IMR-90 (cell line): ENCODE results near the gene WNT7A. TPM values are rescaled to one million over a fixed set of nuclear protein-coding genes. Genes with fewer than 3 reads are reported as not detected.

ENCODE experiments used
- ATAC-seq: fragments of 200-7000 bp; cut with Tn5 transposase; 2 replicates; pipeline ENCODE4 v1.9.1; 2020; ENCODE audit warnings: low read depth, mild to moderate bottlenecking, moderate library complexity
- BruUV-seq: library from RNA; stranded (reverse); fragments of 400-500 nt; replicated peaks from 2 replicates; lab custom pipeline; 2021; lab: Mats Ljungman, UMichigan
- CTCF ChIA-PET: fragments of 300-600 bp; formaldehyde crosslinking; extraction: SDS; loops from one replicate; lab custom pipeline; 2021; ENCODE audit warnings: antibody characterized with exemption; lab: Yijun Ruan, JAX
- POLR2A ChIA-PET: fragments of 300-600 bp; sonication (Branson Sonifier 250); formaldehyde crosslinking; loops from one replicate; lab custom pipeline; 2022; ENCODE audit warnings: antibody characterized with exemption; ENCODE audit not compliant: unreplicated experiment; lab: Charles Lee
- DNase-seq: peaks from one replicate; pipeline ENCODE4 v3.0.0; 2013
- H2AFZ ChIP-seq: replicated peaks from 2 replicates; pipeline ENCODE3; 2013; ENCODE audit warnings: low read length, mild to moderate bottlenecking; ENCODE audit not compliant: poor library complexity
- H2AK5ac ChIP-seq: 2 replicates; pipeline ENCODE4 v1.6.1; 2013; ENCODE audit warnings: low read depth, low read length, inconsistent platforms
- H2AK9ac ChIP-seq: replicated peaks from 2 replicates; pipeline ENCODE3; 2013; ENCODE audit warnings: mild to moderate bottlenecking, low read depth, low read length, moderate library complexity; ENCODE audit not compliant: poor library complexity
- H2BK120ac ChIP-seq: 2 replicates; pipeline ENCODE4 v1.6.1; 2013; ENCODE audit warnings: low read depth, low read length, inconsistent platforms
- H2BK15ac ChIP-seq: 3 replicates; pipeline ENCODE4 v1.6.1; 2013; ENCODE audit warnings: low read depth, low read length, inconsistent platforms
- H2BK20ac ChIP-seq: 2 replicates; pipeline ENCODE4 v1.6.1; 2013; ENCODE audit warnings: low read depth, mild to moderate bottlenecking, inconsistent platforms, low read length, moderate library complexity
- H2BK5ac ChIP-seq: 2 replicates; pipeline ENCODE4 v1.6.1; 2013; ENCODE audit warnings: mild to moderate bottlenecking, low read depth, low read length, inconsistent platforms; ENCODE audit not compliant: poor library complexity, severe bottlenecking
- H3K14ac ChIP-seq: replicated peaks from 2 replicates; pipeline ENCODE4 v1.6.1; 2013; ENCODE audit warnings: low read depth, low read length, inconsistent platforms
- H3K18ac ChIP-seq: 2 replicates; pipeline ENCODE4 v1.6.1; 2013; ENCODE audit warnings: low read depth, low read length, control low read depth
- H3K23ac ChIP-seq: 2 replicates; pipeline ENCODE4 v1.6.1; 2013; ENCODE audit warnings: low read depth, low read length, inconsistent platforms
- H3K27ac ChIP-seq: 2 replicates; pipeline ENCODE4 v1.5.1; 2013; ENCODE audit warnings: mild to moderate bottlenecking, control low read depth, low read length; ENCODE audit not compliant: insufficient read depth
- H3K27me3 ChIP-seq: 2 replicates; pipeline ENCODE4 v1.6.1; 2013; ENCODE audit warnings: low read length; ENCODE audit not compliant: control insufficient read depth, insufficient read depth
- H3K36me3 ChIP-seq: 2 replicates; pipeline ENCODE4 v1.6.1; 2013; ENCODE audit warnings: low read length, mixed read lengths; ENCODE audit not compliant: control insufficient read depth, insufficient read depth
- H3K4ac ChIP-seq: 2 replicates; pipeline ENCODE4 v1.6.1; 2013; ENCODE audit warnings: low read depth, low read length, inconsistent platforms
- H3K4me1 ChIP-seq: 2 replicates; pipeline ENCODE4 v1.6.1; 2013; ENCODE audit warnings: low read length, mixed read lengths; ENCODE audit not compliant: control insufficient read depth, insufficient read depth
- H3K4me2 ChIP-seq: 2 replicates; pipeline ENCODE4 v1.6.1; 2013; ENCODE audit warnings: low read depth, mild to moderate bottlenecking, control low read depth, low read length, moderate library complexity
- H3K4me3 ChIP-seq: 2 replicates; pipeline ENCODE4 v1.5.1; 2013; ENCODE audit warnings: low read depth, mild to moderate bottlenecking, control low read depth, low read length, moderate library complexity; ENCODE audit not compliant: insufficient read depth
- H3K56ac ChIP-seq: 2 replicates; pipeline ENCODE4 v1.6.1; 2013; ENCODE audit warnings: low read length, inconsistent platforms; ENCODE audit not compliant: insufficient read depth; ENCODE audit errors: extremely low read depth
- H3K79me1 ChIP-seq, 2 experiments: 2 replicates each; pipeline ENCODE4 v1.6.1; 2013; ENCODE audit warnings: low read length in 2 of 2, inconsistent platforms in 1 of 2, low read depth in 1 of 2
- H3K9ac ChIP-seq: 2 replicates; pipeline ENCODE4 v1.6.1; 2013; ENCODE audit warnings: low read depth, low read length, control low read depth
- H3K9me1 ChIP-seq: 2 replicates; pipeline ENCODE4 v1.6.1; 2013; ENCODE audit warnings: low read length, inconsistent platforms; ENCODE audit not compliant: insufficient read depth
- H3K9me3 ChIP-seq: 2 replicates; pipeline ENCODE4 v1.6.1; 2013; ENCODE audit warnings: low read length; ENCODE audit not compliant: control insufficient read depth, insufficient read depth
- H4K20me1 ChIP-seq: 2 replicates; pipeline ENCODE4 v1.6.1; 2013; ENCODE audit warnings: low read length, inconsistent platforms; ENCODE audit not compliant: insufficient read depth
- H4K5ac ChIP-seq: 2 replicates; pipeline ENCODE4 v1.6.1; 2013; ENCODE audit warnings: mild to moderate bottlenecking, low read depth, low read length, control low read depth
- H4K8ac ChIP-seq, 2 experiments: 2 replicates each; pipeline ENCODE4 v1.6.1; 2013; ENCODE audit warnings: low read depth in 2 of 2, low read length in 2 of 2, control low read depth in 1 of 2, inconsistent platforms in 1 of 2
- H4K91ac ChIP-seq: 2 replicates; pipeline ENCODE4 v1.6.1; 2013; ENCODE audit warnings: low read depth, low read length, inconsistent platforms; ENCODE audit not compliant: insufficient read depth
- BHLHE40 ChIP-seq: fragments of 150-350 bp; IDR thresholded peaks from 2 replicates; pipeline ENCODE4 v1.6.1; 2016; ENCODE audit warnings: mild to moderate bottlenecking, low read depth, low read length
- CEBPB ChIP-seq: IDR thresholded peaks from 2 replicates; pipeline ENCODE4 v1.6.1; 2012; ENCODE audit warnings: low read depth, low read length, improper control_type of control experiment
- CHD1 ChIP-seq: IDR thresholded peaks from 2 replicates; pipeline ENCODE4 v1.6.1; 2012; ENCODE audit warnings: low read depth, low read length, improper control_type of control experiment
- FOS ChIP-seq: fragments of 150-350 bp; IDR thresholded peaks from 2 replicates; pipeline ENCODE4 v1.6.1; 2016; ENCODE audit warnings: low read depth, low read length
- MAFK ChIP-seq: IDR thresholded peaks from 2 replicates; pipeline ENCODE4 v1.6.1; 2012; ENCODE audit warnings: low read depth, low read length, improper control_type of control experiment
- MAZ ChIP-seq: IDR thresholded peaks from 2 replicates; pipeline ENCODE4 v1.6.1; 2012; ENCODE audit warnings: low read depth, mild to moderate bottlenecking, low read length, improper control_type of control experiment, moderate library complexity, borderline replicate concordance
- MXI1 ChIP-seq: IDR thresholded peaks from 2 replicates; pipeline ENCODE4 v1.6.1; 2012; ENCODE audit warnings: low read depth, mild to moderate bottlenecking, low read length, moderate library complexity, borderline replicate concordance
- NFE2L2 ChIP-seq: fragments of 150-350 bp; IDR thresholded peaks from 2 replicates; pipeline ENCODE4 v1.6.1; 2016; ENCODE audit warnings: low read depth, mild to moderate bottlenecking, low read length
- POLR2A ChIP-seq: IDR thresholded peaks from 2 replicates; pipeline ENCODE4 v1.6.1; 2012; ENCODE audit warnings: mild to moderate bottlenecking, low read depth, low read length
- RAD21 ChIP-seq: IDR thresholded peaks from 2 replicates; pipeline ENCODE4 v1.6.1; 2012; ENCODE audit warnings: low read length, improper control_type of control experiment
- RCOR1 ChIP-seq: IDR thresholded peaks from 2 replicates; pipeline ENCODE4 v1.6.1; 2012; ENCODE audit warnings: mild to moderate bottlenecking, low read length, improper control_type of control experiment; ENCODE audit not compliant: insufficient replicate concordance
- RFX5 ChIP-seq: IDR thresholded peaks from 2 replicates; pipeline ENCODE4 v1.8.0; 2012; ENCODE audit warnings: low read depth, mild to moderate bottlenecking, low read length, moderate library complexity
- SMC3 ChIP-seq: fragments of 150-350 bp; IDR thresholded peaks from 2 replicates; pipeline ENCODE4 v1.6.1; 2016; ENCODE audit warnings: low read depth, mild to moderate bottlenecking, antibody characterized with exemption, low read length, moderate library complexity
- USF2 ChIP-seq: fragments of 150-350 bp; IDR thresholded peaks from 2 replicates; pipeline ENCODE4 v1.6.1; 2017; ENCODE audit warnings: mild to moderate bottlenecking, antibody characterized with exemption, low read length, low read depth
- WGBS, 2 experiments: methylation state at CpG; one replicate each; pipeline versions ENCODE4 v1.1.5 to v1.1.7; 2013; ENCODE audit warnings: missing lambda C conversion rate in 2 of 2; ENCODE audit not compliant: insufficient read length in 1 of 2; ENCODE audit errors: extremely low coverage in 2 of 2; 5-methylcytosine and 5-hydroxymethylcytosine counted together
- dilution Hi-C: fragments of 300-500 bp; cut with HindIII; formaldehyde crosslinking; loops from one replicate; pipeline ENCODE4 v1.14.3; 2018; ENCODE audit warnings: low sequenced_read_pairs; ENCODE audit not compliant: unreplicated experiment
- in situ Hi-C: fragments of 300-500 bp; cut with MboI; formaldehyde crosslinking; loops from 3 replicates; pipeline ENCODE4 v1.14.3; 2019; ENCODE audit warnings: low sequenced_read_pairs, inconsistent platforms, mixed read lengths
- intact Hi-C: fragments of 100-400 bp; cut with micrococcal nuclease; formaldehyde crosslinking; loops from 2 replicates; pipeline ENCODE4 v1.10.0; 2022
- polyA plus RNA-seq, 3 experiments: library from polyadenylated mRNA; depleted of rRNA; stranded (reverse); fragments of >200 nt; gene quantifications; 2 replicates each; pipeline ENCODE4 v1.2.3, GENCODE V29; 2012; ENCODE audit warnings: low replicate concordance in 1 of 3
- total RNA-seq: library from RNA; depleted of rRNA; stranded (reverse); fragments of >200 nt; gene quantifications from 2 replicates; pipeline ENCODE4 v1.2.3, GENCODE V29; 2012
- TF ChIP-seq, protein P1 (sequence below): conservative IDR thresholded peaks from 2 replicates; pipeline ENCODE4 v1.5.1; 2012; ENCODE audit warnings: mild to moderate bottlenecking, low read depth, low read length, improper control_type of control experiment
- TF ChIP-seq, protein P2 (sequence below): fragments of 150-350 bp; IDR thresholded peaks from 2 replicates; pipeline ENCODE4 v1.6.1; 2016; ENCODE audit warnings: low read depth, mild to moderate bottlenecking, low read length, moderate library complexity, borderline replicate concordance

Gene WNT7A
- total and polyA plus RNA-seq, 2 of the 4 experiments (the other 2 are of a cell fraction) = not detected

GRCh38 chr3:13825821-13826220, 54.0 kb downstream of the WNT7A start:
- DNase-seq = no peak
- Histone ChIP-seq H2AK5ac (no peak overlapping the region), H3K79me1 (no peaks in the 10 kb centered on the region), H3K36me3 (no peaks in the 10 kb centered on the region), H4K8ac (no peak overlapping the region), H3K23ac (no peak overlapping the region), H3K9me1 (no peaks in the 10 kb centered on the region), H2BK15ac (no peak overlapping the region), H3K9me3 (peaks cover 3% of the 10 kb centered on the region; the same call in 1 of the 2 replicates), H2AK9ac (no peak overlapping the region), H2BK20ac (no peak overlapping the region), H3K4me2 (no peak overlapping the region), H4K20me1 (no peaks in the 10 kb centered on the region), H3K4me1 (no peaks in the 10 kb centered on the region), H3K9ac (no peak overlapping the region), H3K4ac (no peak overlapping the region), H3K56ac (no peak overlapping the region), H3K14ac (no peak overlapping the region), H2AFZ (no peak overlapping the region), H3K4me3 (no peak overlapping the region), H2BK5ac (no peak overlapping the region), H3K27ac (no peak overlapping the region), H3K18ac (no peak overlapping the region), H4K91ac (no peak overlapping the region), H2BK120ac (no peak overlapping the region), H4K5ac (no peak overlapping the region), H3K27me3 (no peaks in the 10 kb centered on the region)
- ChIA-PET POLR2A (no interaction called here), CTCF (no interaction called here)
- no peak for TF ChIP-seq NFE2L2
- no peak for TF ChIP-seq USF2
- TF ChIP-seq RFX5 = no peak
- TF ChIP-seq SMC3 = no peak
- TF ChIP-seq BHLHE40 = no peak
- no peak for TF ChIP-seq MAFK
- TF ChIP-seq, protein P1, sequence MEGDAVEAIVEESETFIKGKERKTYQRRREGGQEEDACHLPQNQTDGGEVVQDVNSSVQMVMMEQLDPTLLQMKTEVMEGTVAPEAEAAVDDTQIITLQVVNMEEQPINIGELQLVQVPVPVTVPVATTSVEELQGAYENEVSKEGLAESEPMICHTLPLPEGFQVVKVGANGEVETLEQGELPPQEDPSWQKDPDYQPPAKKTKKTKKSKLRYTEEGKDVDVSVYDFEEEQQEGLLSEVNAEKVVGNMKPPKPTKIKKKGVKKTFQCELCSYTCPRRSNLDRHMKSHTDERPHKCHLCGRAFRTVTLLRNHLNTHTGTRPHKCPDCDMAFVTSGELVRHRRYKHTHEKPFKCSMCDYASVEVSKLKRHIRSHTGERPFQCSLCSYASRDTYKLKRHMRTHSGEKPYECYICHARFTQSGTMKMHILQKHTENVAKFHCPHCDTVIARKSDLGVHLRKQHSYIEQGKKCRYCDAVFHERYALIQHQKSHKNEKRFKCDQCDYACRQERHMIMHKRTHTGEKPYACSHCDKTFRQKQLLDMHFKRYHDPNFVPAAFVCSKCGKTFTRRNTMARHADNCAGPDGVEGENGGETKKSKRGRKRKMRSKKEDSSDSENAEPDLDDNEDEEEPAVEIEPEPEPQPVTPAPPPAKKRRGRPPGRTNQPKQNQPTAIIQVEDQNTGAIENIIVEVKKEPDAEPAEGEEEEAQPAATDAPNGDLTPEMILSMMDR = no peak
- no peak for TF ChIP-seq FOS
- no peak for TF ChIP-seq POLR2A
- TF ChIP-seq, protein P2, sequence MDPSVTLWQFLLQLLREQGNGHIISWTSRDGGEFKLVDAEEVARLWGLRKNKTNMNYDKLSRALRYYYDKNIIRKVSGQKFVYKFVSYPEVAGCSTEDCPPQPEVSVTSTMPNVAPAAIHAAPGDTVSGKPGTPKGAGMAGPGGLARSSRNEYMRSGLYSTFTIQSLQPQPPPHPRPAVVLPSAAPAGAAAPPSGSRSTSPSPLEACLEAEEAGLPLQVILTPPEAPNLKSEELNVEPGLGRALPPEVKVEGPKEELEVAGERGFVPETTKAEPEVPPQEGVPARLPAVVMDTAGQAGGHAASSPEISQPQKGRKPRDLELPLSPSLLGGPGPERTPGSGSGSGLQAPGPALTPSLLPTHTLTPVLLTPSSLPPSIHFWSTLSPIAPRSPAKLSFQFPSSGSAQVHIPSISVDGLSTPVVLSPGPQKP = no peak
- TF ChIP-seq CHD1 = no peak
- TF ChIP-seq MXI1 = no peak
- no peak for TF ChIP-seq MAZ
- TF ChIP-seq RAD21 = no peak
- no peak for TF ChIP-seq RCOR1
- TF ChIP-seq CEBPB = no peak
- BruUV-seq = no TSS peak
- 80% methylated on average over 1 of the region's 10 CpGs; no CpG with 5 or more reads in 1 of the 2 experiments for WGBS, 2 experiments
- intact Hi-C loops (no loop called here), dilution Hi-C loops (no loop called here), in situ Hi-C loops (no loop called here)
- no peak for ATAC-seq
